DOHH2 (cell line): ENCODE data around the gene LMAN1.

Experiments
- H3F3A ChIP-seq: fragments of 200-600 bp; sonication (generic), shearing (Covaris generic); 2 replicates; pipeline ENCODE4 v1.6.0; 2016; ENCODE audit warnings: antibody characterized with exemption, mild to moderate bottlenecking; ENCODE audit not compliant: control insufficient read depth, insufficient read depth
- H3K27ac ChIP-seq: fragments of 200-600 bp; sonication (generic); 2 replicates; pipeline ENCODE4 v1.5.1; 2014; ENCODE audit warnings: low read depth, mild to moderate bottlenecking, low read length, moderate library complexity
- H3K27me3 ChIP-seq: fragments of 200-600 bp; sonication (generic); 2 replicates; pipeline ENCODE4 v1.6.1; 2014; ENCODE audit warnings: mild to moderate bottlenecking, low read length, mixed read lengths; ENCODE audit not compliant: control insufficient read depth
- H3K36me3 ChIP-seq: fragments of 200-600 bp; sonication (generic); 2 replicates; pipeline ENCODE4 v1.6.1; 2014; ENCODE audit warnings: mild to moderate bottlenecking, low read length, moderate library complexity, mixed read lengths; ENCODE audit not compliant: control insufficient read depth
- H3K4me1 ChIP-seq: fragments of 200-600 bp; sonication (generic); 2 replicates; pipeline ENCODE4 v1.6.1; 2014; ENCODE audit warnings: mild to moderate bottlenecking, low read length, mixed read lengths; ENCODE audit not compliant: control insufficient read depth
- H3K4me2 ChIP-seq: fragments of 200-600 bp; sonication (generic); 2 replicates; pipeline ENCODE4 v1.6.0; 2014; ENCODE audit warnings: mild to moderate bottlenecking, low read length, moderate library complexity
- H3K4me3 ChIP-seq: fragments of 200-600 bp; sonication (generic); 2 replicates; pipeline ENCODE4 v1.5.1; 2014; ENCODE audit warnings: mild to moderate bottlenecking, low read length, mixed read lengths
- H3K79me2 ChIP-seq: fragments of 200-600 bp; sonication (generic); 2 replicates; pipeline ENCODE4 v1.6.1; 2014; ENCODE audit warnings: mild to moderate bottlenecking, low read length, mixed read lengths; ENCODE audit not compliant: control insufficient read depth
- H3K9me2 ChIP-seq: fragments of 200-600 bp; sonication (generic); replicated peaks from 2 replicates; pipeline ENCODE4 v1.6.1; 2014; ENCODE audit warnings: mild to moderate bottlenecking, low read length, mixed read lengths; ENCODE audit not compliant: control insufficient read depth
- H3K9me3 ChIP-seq: fragments of 200-600 bp; sonication (generic); 2 replicates; pipeline ENCODE4 v1.6.1; 2014; ENCODE audit warnings: antibody characterized with exemption, low read length, mixed read lengths; ENCODE audit not compliant: control insufficient read depth, insufficient read depth
- H4K20me1 ChIP-seq: fragments of 200-600 bp; sonication (generic); 2 replicates; pipeline ENCODE4 v1.6.0; 2014; ENCODE audit warnings: low read depth, mild to moderate bottlenecking, antibody characterized with exemption, low read length, moderate library complexity; ENCODE audit not compliant: control insufficient read depth, insufficient read depth
- EZH2phosphoT487 ChIP-seq: fragments of 200-600 bp; sonication (generic); IDR thresholded peaks from 2 replicates; pipeline ENCODE4 v1.6.1; 2017; ENCODE audit warnings: borderline replicate concordance, mild to moderate bottlenecking, antibody characterized with exemption, low read length, moderate library complexity, mixed read lengths
- TF ChIP-seq, protein P1 (sequence below): fragments of 200-600 bp; sonication (generic); IDR thresholded peaks from one replicate; pipeline ENCODE4 v1.5.1; 2014; ENCODE audit warnings: antibody characterized with exemption, mild to moderate bottlenecking, low read depth, low read length; ENCODE audit not compliant: poor library complexity, severe bottlenecking

Gene LMAN1

DNA sequence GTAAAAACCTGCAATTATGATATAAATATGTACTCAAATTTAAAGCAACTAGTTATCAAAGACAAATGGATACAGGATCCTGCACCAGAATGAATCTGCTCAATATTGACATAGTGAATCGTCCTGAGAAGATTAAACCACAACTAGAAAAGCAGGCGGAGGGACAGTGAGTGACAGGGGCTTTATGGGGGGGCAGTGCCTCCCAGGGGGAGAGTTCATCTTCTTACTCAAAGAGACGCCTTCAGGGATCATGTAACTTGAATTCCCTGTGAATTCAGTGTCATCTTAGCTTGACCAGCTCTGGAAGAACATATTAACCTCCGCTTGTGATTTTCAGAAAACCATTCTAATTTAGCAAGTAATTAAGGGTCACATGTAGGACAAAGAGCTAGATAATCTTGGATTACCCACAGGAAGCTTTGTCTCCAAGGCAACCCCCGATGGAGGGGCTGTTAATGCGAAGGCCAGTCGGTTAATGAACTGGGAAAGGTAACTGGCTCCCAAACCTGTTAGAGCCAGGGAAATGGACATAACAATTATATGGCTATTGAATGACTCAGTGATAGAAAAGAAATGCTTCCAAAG is 17.4 kb upstream of the LMAN1 start:
- Histone ChIP-seq H3K4me2 (no peak overlapping the region), H3K27me3 (peaks cover 7% of the 10 kb centered on the region; the same call in 1 of the 2 replicates), H3K4me1 (peaks cover 3% of the 10 kb centered on the region; the same call in 1 of the 2 replicates), H3K36me3 (no peaks in the 10 kb centered on the region), H4K20me1 (no peaks in the 10 kb centered on the region), H3F3A (no peaks in the 10 kb centered on the region), H3K9me3 (no peaks in the 10 kb centered on the region), H3K27ac (no peak overlapping the region), H3K4me3 (no peak overlapping the region), H3K79me2 (no peaks in the 10 kb centered on the region), H3K9me2 (no peaks in the 10 kb centered on the region)
- TF ChIP-seq EZH2phosphoT487: no peak
- TF ChIP-seq, protein P1, sequence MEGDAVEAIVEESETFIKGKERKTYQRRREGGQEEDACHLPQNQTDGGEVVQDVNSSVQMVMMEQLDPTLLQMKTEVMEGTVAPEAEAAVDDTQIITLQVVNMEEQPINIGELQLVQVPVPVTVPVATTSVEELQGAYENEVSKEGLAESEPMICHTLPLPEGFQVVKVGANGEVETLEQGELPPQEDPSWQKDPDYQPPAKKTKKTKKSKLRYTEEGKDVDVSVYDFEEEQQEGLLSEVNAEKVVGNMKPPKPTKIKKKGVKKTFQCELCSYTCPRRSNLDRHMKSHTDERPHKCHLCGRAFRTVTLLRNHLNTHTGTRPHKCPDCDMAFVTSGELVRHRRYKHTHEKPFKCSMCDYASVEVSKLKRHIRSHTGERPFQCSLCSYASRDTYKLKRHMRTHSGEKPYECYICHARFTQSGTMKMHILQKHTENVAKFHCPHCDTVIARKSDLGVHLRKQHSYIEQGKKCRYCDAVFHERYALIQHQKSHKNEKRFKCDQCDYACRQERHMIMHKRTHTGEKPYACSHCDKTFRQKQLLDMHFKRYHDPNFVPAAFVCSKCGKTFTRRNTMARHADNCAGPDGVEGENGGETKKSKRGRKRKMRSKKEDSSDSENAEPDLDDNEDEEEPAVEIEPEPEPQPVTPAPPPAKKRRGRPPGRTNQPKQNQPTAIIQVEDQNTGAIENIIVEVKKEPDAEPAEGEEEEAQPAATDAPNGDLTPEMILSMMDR: no peak

DNA sequence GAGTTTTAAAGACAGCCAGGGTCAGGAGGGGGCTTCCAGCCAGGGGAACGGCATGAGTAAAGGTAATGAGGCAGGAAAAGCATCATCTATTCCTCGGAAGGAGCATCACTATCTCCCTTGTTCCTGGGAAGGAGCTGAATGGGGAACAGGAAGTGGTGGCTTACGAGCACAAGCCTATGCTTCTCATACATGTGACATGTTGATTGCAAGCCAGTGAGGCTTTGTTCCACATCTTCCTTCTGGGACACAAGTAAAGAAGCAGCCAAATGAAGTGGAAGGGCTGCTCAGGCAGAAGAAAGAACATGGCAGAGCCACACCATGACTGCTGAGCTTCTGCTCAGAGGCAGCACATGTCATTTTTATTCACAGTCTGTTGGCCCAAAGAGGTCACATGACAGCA is 15.1 kb upstream of the LMAN1 start:
- H4K20me1 ChIP-seq: no peaks in the 10 kb centered on the region
- no peaks in the 10 kb centered on the region for H3K36me3 ChIP-seq
- H3K9me2 ChIP-seq: no peaks in the 10 kb centered on the region
- H3K9me3 ChIP-seq: no peaks in the 10 kb centered on the region
- H3K27me3 ChIP-seq: 0 out of 2 replicates have a peak, but pooled peaks cover 5% of the 10 kb centered on the region
- no peak overlapping the region for H3K4me3 ChIP-seq
- no peaks in the 10 kb centered on the region for H3K79me2 ChIP-seq
- peaks cover 3% of the 10 kb centered on the region; the same call in 1 of the 2 replicates for H3K4me1 ChIP-seq
- H3K27ac ChIP-seq: no peak overlapping the region
- H3F3A ChIP-seq: no peaks in the 10 kb centered on the region
- no peak overlapping the region for H3K4me2 ChIP-seq
- TF ChIP-seq, protein P1: no peak
- no peak for TF ChIP-seq EZH2phosphoT487

DNA sequence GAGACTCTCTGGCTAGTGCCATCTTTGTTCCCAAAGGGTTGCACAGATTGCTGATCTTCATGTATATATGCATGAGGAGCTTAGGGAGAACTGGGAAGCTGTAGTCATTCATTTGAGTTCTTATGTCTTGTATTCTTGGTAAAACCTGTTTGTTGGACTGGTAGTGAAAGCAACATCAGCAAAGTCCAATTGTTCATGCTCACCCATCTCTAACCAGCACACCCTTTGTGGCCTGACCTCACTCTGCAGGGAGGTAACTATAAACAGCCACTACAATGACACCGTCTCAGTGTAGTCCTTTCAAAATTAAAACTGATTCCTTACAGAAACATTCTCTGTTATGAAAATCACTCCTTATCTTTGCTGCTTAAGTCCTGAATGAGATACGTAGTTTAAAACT is 13.9 kb upstream of the LMAN1 start:
- no peak overlapping the region for H3K4me3 ChIP-seq
- H3K79me2 ChIP-seq: no peaks in the 10 kb centered on the region
- H3K9me2 ChIP-seq: no peaks in the 10 kb centered on the region
- H3F3A ChIP-seq: no peaks in the 10 kb centered on the region
- no peak overlapping the region for H3K4me2 ChIP-seq
- no peak overlapping the region for H3K27ac ChIP-seq
- H3K4me1 ChIP-seq: peaks cover 3% of the 10 kb centered on the region; the same call in 1 of the 2 replicates
- 0 out of 2 replicates have a peak, but pooled peaks cover 5% of the 10 kb centered on the region for H3K27me3 ChIP-seq
- H4K20me1 ChIP-seq: no peaks in the 10 kb centered on the region
- TF ChIP-seq, protein P1: no peak
- TF ChIP-seq EZH2phosphoT487: no peak
- no peaks in the 10 kb centered on the region for H3K36me3 ChIP-seq
- no peaks in the 10 kb centered on the region for H3K9me3 ChIP-seq
